H9 (cell line): ENCODE results near the gene NCOA6. TPM values are rescaled to one million over a fixed set of nuclear protein-coding genes. Genes with fewer than 3 reads are reported as not detected.

ENCODE experiments used
- DNase-seq: peaks from one replicate; pipeline ENCODE4 v3.0.0-alpha.2; 2017
- H2AFZ ChIP-seq: one replicate; pipeline ENCODE4 v1.6.1; 2013; ENCODE audit warnings: mild to moderate bottlenecking, low read length, control low read depth, moderate library complexity
- H2AK5ac ChIP-seq: 2 replicates; pipeline ENCODE4 v1.6.1; 2013; ENCODE audit warnings: low read length, control low read depth, mixed read lengths; ENCODE audit not compliant: insufficient read length
- H2BK120ac ChIP-seq: one replicate; pipeline ENCODE4 v1.6.1; 2013; ENCODE audit warnings: low read depth, mild to moderate bottlenecking, low read length, control low read depth, inconsistent platforms; ENCODE audit not compliant: poor library complexity, severe bottlenecking
- H2BK12ac ChIP-seq: 2 replicates; pipeline ENCODE4 v1.6.1; 2013; ENCODE audit warnings: low read length, control low read depth, mixed read lengths, low read depth; ENCODE audit not compliant: insufficient read length
- H2BK15ac ChIP-seq: 2 replicates; pipeline ENCODE4 v1.6.1; 2013; ENCODE audit warnings: low read depth, low read length, control low read depth
- H2BK20ac ChIP-seq: one replicate; pipeline ENCODE4 v1.6.1; 2013; ENCODE audit warnings: low read depth, mild to moderate bottlenecking, low read length, control low read depth, inconsistent platforms; ENCODE audit not compliant: poor library complexity, severe bottlenecking
- H2BK5ac ChIP-seq: 2 replicates; pipeline ENCODE4 v1.6.1; 2013; ENCODE audit warnings: low read length, control low read depth, mixed read lengths; ENCODE audit not compliant: insufficient read length
- H3K14ac ChIP-seq: 2 replicates; pipeline ENCODE4 v1.6.1; 2013; ENCODE audit warnings: low read length, control low read depth; ENCODE audit not compliant: insufficient read depth
- H3K18ac ChIP-seq: 2 replicates; pipeline ENCODE4 v1.6.1; 2013; ENCODE audit warnings: low read depth, mild to moderate bottlenecking, mixed read lengths, low read length, control low read depth; ENCODE audit not compliant: insufficient read length
- H3K23ac ChIP-seq: 2 replicates; pipeline ENCODE4 v1.6.1; 2013; ENCODE audit warnings: low read length, control low read depth, mixed read lengths, low read depth; ENCODE audit not compliant: insufficient read length
- H3K23me2 ChIP-seq: 2 replicates; pipeline ENCODE4 v1.6.1; 2013; ENCODE audit warnings: low read depth, mild to moderate bottlenecking, mixed read lengths, low read length, control low read depth; ENCODE audit not compliant: insufficient read length, poor library complexity, severe bottlenecking
- H3K27ac ChIP-seq: 2 replicates; pipeline ENCODE4 v1.5.1; 2013; ENCODE audit warnings: low read length, control low read depth, mixed read lengths, low read depth; ENCODE audit not compliant: insufficient read length
- H3K27me3 ChIP-seq: 2 replicates; pipeline ENCODE4 v1.6.1; 2013; ENCODE audit warnings: low read length, control low read depth, inconsistent platforms; ENCODE audit not compliant: insufficient read depth
- H3K4ac ChIP-seq: 2 replicates; pipeline ENCODE4 v1.6.1; 2013; ENCODE audit warnings: low read depth, mild to moderate bottlenecking, control low read depth, inconsistent platforms, low read length, moderate library complexity
- H3K4me1 ChIP-seq: 2 replicates; pipeline ENCODE4 v1.6.1; 2013; ENCODE audit warnings: low read length, control low read depth, inconsistent platforms; ENCODE audit not compliant: insufficient read depth
- H3K4me2 ChIP-seq: 2 replicates; pipeline ENCODE4 v1.6.1; 2013; ENCODE audit warnings: low read length, control low read depth, mixed read lengths; ENCODE audit not compliant: insufficient read length, insufficient read depth
- H3K56ac ChIP-seq: 2 replicates; pipeline ENCODE4 v1.6.1; 2013; ENCODE audit warnings: low read depth, mild to moderate bottlenecking, mixed read lengths, low read length, control low read depth; ENCODE audit not compliant: insufficient read length
- H3K79me1 ChIP-seq: 2 replicates; pipeline ENCODE4 v1.6.1; 2013; ENCODE audit warnings: low read depth, mild to moderate bottlenecking, moderate library complexity, low read length, control low read depth, inconsistent platforms; ENCODE audit not compliant: insufficient read depth, poor library complexity, severe bottlenecking
- H3K79me2 ChIP-seq: 2 replicates; pipeline ENCODE4 v1.6.1; 2013; ENCODE audit warnings: low read length, control low read depth, inconsistent platforms; ENCODE audit not compliant: insufficient read depth
- H3K9ac ChIP-seq: 2 replicates; pipeline ENCODE4 v1.6.1; 2013; ENCODE audit warnings: low read length, control low read depth, mixed read lengths; ENCODE audit not compliant: insufficient read length; ENCODE audit errors: extremely low read depth
- H3K9me3 ChIP-seq: one replicate; pipeline ENCODE4 v1.6.1; 2013; ENCODE audit warnings: low read depth, low read length, inconsistent platforms; ENCODE audit not compliant: control insufficient read depth
- H3T11ph ChIP-seq: one replicate; pipeline ENCODE4 v1.6.1; 2013; ENCODE audit warnings: mild to moderate bottlenecking, low read length, control low read depth, inconsistent platforms
- H4K20me1 ChIP-seq: one replicate; pipeline ENCODE4 v1.6.1; 2013; ENCODE audit not compliant: control insufficient read depth, insufficient read length, insufficient read depth
- H4K5ac ChIP-seq: 2 replicates; pipeline ENCODE4 v1.6.1; 2013; ENCODE audit warnings: low read depth, mild to moderate bottlenecking, mixed read lengths, low read length, control low read depth; ENCODE audit not compliant: insufficient read length
- H4K8ac ChIP-seq: replicated peaks from 2 replicates; pipeline ENCODE4 v1.6.1; 2013; ENCODE audit warnings: low read length, control low read depth, mixed read lengths, low read depth; ENCODE audit not compliant: insufficient read length
- H4K91ac ChIP-seq: 2 replicates; pipeline ENCODE4 v1.6.1; 2013; ENCODE audit warnings: low read depth, mild to moderate bottlenecking, moderate library complexity, mixed read lengths, low read length, control low read depth; ENCODE audit not compliant: insufficient read length
- H3K27ac Mint-ChIP-seq, 3 experiments: 2 replicates in 2 of 3; 3 replicates in 1 of 3; pipeline ENCODE4 v1.8.0; 2020 to 2021; ENCODE audit warnings: mixed read lengths in 3 of 3, mild to moderate bottlenecking in 1 of 3, moderate library complexity in 1 of 3
- H3K27me3 Mint-ChIP-seq: 2 replicates; pipeline ENCODE4 v1.8.0; 2021; ENCODE audit warnings: low read depth, mild to moderate bottlenecking, moderate library complexity, mixed read lengths
- H3K36me3 Mint-ChIP-seq, 3 experiments: 2 replicates in 2 of 3; 3 replicates in 1 of 3; pipeline ENCODE4 v1.8.0; 2020 to 2021; ENCODE audit warnings: low read depth in 3 of 3, mixed read lengths in 3 of 3; ENCODE audit not compliant: insufficient read depth in 1 of 3
- H3K4me1 Mint-ChIP-seq, 2 experiments: 2 replicates each; pipeline ENCODE4 v1.8.0; 2020; ENCODE audit warnings: mixed read lengths in 2 of 2
- H3K4me3 Mint-ChIP-seq, 2 experiments: 2 replicates in 1 of 2; 3 replicates in 1 of 2; pipeline ENCODE4 v1.8.0; 2020 to 2021; ENCODE audit warnings: mild to moderate bottlenecking in 2 of 2, mixed read lengths in 2 of 2, moderate library complexity in 1 of 2
- H3K9me3 Mint-ChIP-seq, 2 experiments: 2 replicates in 1 of 2; 3 replicates in 1 of 2; pipeline ENCODE4 v1.8.0; 2020; ENCODE audit warnings: mild to moderate bottlenecking in 2 of 2, mixed read lengths in 2 of 2, moderate library complexity in 1 of 2
- WGBS: extraction: QIAGEN DNeasy Blood & Tissue Kit; methylation state at CpG from one replicate; pipeline ENCODE4 v1.1.7; 2013; ENCODE audit warnings: missing lambda C conversion rate, low lambda C conversion rate, mixed read lengths; ENCODE audit not compliant: insufficient read length; ENCODE audit errors: extremely low coverage; 5-methylcytosine and 5-hydroxymethylcytosine counted together
- total RNA-seq: library from RNA; stranded (reverse); gene quantifications from 2 replicates; pipeline ENCODE4 v1.2.1, GENCODE V29; 2021
- TF ChIP-seq, protein P1 (sequence below): fragments of 200-600 bp; sonication (generic); conservative IDR thresholded peaks from 3 replicates; pipeline ENCODE4 v1.8.0; 2021; ENCODE audit warnings: antibody characterized with exemption, mild to moderate bottlenecking

The NCOA6 gene
- total RNA-seq, 1 experiment from 2014 or later: 23.9 TPM

DNA sequence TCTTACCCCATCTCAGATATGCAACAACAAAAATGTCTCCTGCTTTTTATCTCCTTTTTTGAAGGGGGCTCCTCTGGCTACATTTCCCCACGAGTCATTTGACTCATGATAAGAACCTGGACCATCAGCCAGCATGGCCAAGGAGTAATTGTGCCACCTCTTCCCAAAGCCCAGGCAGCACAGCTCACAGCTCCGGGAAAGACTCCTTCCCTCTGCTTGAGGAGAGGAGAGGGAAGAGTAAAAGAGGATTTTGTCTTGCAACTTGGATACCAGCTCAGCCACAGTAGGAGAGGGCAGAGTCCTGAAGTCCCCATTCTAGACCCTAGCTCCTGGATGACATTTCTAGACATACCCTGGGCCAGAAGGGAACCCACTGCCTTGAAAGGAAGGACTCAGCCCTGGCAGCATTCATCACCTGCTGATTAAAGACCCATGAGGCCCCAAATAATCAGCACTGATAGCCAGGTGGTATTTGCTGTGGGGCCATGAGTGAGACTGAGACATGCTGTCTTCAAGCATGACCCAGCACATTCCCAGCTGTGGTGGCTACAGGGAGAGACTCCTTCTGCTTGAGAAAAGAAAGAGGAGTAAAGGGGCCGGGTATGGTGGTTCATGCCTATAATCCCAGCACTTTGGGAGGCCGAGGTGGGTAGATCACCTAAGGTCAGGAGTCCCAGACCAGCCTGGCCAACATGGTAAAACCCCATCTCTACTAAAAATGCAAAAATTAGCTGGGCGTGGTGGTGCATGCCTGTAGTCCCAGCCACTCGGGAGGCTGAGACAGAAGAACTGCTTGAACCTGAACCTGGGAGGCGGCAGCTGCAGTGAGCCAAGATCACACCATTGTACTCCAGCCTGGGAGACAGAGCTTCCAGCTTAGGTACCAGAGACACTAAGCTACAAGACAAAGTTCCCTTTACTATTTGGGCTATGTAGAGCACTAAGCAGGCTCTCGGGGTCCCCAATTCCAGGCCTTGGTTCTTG is 28.1 kb downstream of the NCOA6 start:
- no peak overlapping the region for H3K56ac ChIP-seq
- H2AK5ac ChIP-seq: no peak overlapping the region
- no peaks in the 10 kb centered on the region for H3K27me3 Mint-ChIP-seq
- TF ChIP-seq, protein P1, sequence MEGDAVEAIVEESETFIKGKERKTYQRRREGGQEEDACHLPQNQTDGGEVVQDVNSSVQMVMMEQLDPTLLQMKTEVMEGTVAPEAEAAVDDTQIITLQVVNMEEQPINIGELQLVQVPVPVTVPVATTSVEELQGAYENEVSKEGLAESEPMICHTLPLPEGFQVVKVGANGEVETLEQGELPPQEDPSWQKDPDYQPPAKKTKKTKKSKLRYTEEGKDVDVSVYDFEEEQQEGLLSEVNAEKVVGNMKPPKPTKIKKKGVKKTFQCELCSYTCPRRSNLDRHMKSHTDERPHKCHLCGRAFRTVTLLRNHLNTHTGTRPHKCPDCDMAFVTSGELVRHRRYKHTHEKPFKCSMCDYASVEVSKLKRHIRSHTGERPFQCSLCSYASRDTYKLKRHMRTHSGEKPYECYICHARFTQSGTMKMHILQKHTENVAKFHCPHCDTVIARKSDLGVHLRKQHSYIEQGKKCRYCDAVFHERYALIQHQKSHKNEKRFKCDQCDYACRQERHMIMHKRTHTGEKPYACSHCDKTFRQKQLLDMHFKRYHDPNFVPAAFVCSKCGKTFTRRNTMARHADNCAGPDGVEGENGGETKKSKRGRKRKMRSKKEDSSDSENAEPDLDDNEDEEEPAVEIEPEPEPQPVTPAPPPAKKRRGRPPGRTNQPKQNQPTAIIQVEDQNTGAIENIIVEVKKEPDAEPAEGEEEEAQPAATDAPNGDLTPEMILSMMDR: no peak
- H2BK20ac ChIP-seq: no peak overlapping the region
- H3K18ac ChIP-seq: no peak overlapping the region
- no peak overlapping the region for H3K27ac ChIP-seq
- no peak overlapping the region for H2BK120ac ChIP-seq
- no peak overlapping the region for H2BK5ac ChIP-seq
- no peaks in the 10 kb centered on the region for H3K79me1 ChIP-seq
- H3K14ac ChIP-seq: no peak overlapping the region
- no CpG with 5 or more reads among the region's 8 CpGs for WGBS
- H2BK15ac ChIP-seq: no peak overlapping the region
- H2BK12ac ChIP-seq: no peak overlapping the region
- no peaks in the 10 kb centered on the region for H3K4me1 ChIP-seq
- no peak overlapping the region for H3K4me2 ChIP-seq
- H4K91ac ChIP-seq: no peak overlapping the region
- H3K27ac Mint-ChIP-seq: no peak overlapping the region; a peak in 2 of 7 replicates
- no peaks in the 10 kb centered on the region for H4K20me1 ChIP-seq
- no peaks in the 10 kb centered on the region for H3K23me2 ChIP-seq
- H4K8ac ChIP-seq: no peak overlapping the region
- no peaks in the 10 kb centered on the region for H3K9me3 ChIP-seq
- H3K23ac ChIP-seq: no peak overlapping the region
- no peaks in the 10 kb centered on the region for H3K79me2 ChIP-seq
- H4K5ac ChIP-seq: no peak overlapping the region
- H2AFZ ChIP-seq: no peak overlapping the region
- no peak for DNase-seq
- H3K36me3 Mint-ChIP-seq: peaks cover 0 to 4% (median 0%) of the 10 kb centered on the region in 3 experiments; a peak in 3 of 7 replicates
- H3K27me3 ChIP-seq: no peaks in the 10 kb centered on the region
- no peak overlapping the region for H3T11ph ChIP-seq
- H3K9me3 Mint-ChIP-seq: peaks cover 0 to 3% of the 10 kb centered on the region in 2 experiments; a peak in 1 of 5 replicates
- no peak overlapping the region for H3K9ac ChIP-seq
- H3K4me1 Mint-ChIP-seq: peaks cover 7 to 8% of the 10 kb centered on the region in 2 experiments
- H3K4ac ChIP-seq: no peak overlapping the region
- H3K4me3 Mint-ChIP-seq: no peak overlapping the region
